Activated naive CD4-positive, alpha-beta T cell treated with anti-CD3 and anti-CD28 coated beads, Interleukin-2, amount 50 U/mL, for 16 hours (primary cell): Measurements from ENCODE around the gene KCNT2.
"Not testable (repeated sequence)": the region's sequence is repeated elsewhere in the genome, so short reads cannot be mapped to it uniquely, and the experiment has no call there.

Experiments
- DNase-seq: peaks from one replicate; pipeline ENCODE4 v3.0.0-alpha.2; 2020

The KCNT2 gene

DNA sequence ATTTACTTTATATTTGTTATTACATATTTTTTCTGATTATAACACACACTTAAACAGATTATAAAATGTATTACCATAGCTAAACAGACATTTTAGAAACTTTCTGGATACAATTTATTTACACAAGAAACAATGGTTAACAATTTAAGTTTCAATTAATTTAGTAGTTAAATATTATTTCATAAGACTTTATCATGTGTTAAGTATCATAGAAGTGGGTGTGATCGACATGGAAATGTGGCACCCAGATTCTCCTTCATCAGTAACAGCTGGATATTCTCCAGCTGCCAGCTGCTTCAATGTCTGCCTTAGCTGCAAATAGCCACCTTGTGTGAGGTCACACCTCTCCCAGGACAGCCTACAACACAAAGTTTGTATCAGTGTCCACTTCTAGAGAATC lies 97.8 kb downstream of the KCNT2 start:
- DNase-seq: no peak

GRCh38 chr1:196504224-196504623 lies 104.0 kb downstream of the KCNT2 start:
- not testable (repeated sequence) for DNase-seq

DNA sequence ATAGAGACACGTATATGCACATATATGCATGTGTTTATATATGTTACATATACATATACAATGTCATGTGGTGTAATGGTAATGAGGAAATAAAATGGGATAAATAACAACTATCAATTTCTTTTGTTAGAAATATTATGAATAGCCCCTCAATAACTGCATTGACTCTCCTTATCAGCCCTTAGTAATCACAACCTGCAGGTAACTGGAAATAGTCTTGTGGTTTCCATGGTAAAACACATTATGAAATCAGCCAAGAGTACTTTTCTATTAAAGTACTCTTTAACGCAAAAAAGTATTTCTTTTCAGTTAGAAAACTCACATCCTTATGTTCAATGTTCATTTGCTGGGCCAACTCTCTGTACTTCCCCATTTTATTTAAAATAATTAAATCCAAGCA lies 105.8 kb downstream of the KCNT2 start:
- DNase-seq: no peak

DNA sequence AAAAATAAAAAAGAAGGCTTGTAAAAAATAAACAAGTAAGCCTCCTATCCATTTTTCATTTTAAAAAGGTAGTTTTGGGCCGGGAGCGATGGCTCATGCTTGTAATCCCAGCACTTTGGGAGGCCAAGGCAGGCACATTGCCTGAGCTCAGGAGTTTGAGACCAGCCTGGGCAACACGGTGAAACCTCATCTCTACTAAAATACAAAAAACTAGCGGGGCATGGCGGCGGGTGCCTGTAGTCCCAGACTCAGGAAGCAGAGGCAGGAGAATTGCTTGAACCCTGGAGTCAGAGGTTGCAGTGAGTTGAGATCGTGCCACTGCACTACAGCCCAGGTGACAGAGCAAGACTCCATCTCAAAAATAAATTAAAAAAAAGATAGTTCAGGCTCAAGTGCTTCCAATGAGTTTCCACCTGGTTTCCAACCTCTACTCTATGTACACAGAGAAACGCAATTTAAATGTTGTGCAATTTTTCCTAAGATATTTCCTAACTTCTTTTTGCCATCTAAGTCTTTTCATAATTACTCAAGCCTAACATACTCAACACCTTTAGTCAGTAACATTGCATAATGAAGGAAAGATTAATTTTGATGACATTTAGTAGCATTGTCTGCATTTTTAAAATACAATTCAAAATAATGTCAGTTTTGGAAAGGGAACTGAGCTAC lies 106.3 kb downstream of the KCNT2 start:
- DNase-seq: no peak

DNA sequence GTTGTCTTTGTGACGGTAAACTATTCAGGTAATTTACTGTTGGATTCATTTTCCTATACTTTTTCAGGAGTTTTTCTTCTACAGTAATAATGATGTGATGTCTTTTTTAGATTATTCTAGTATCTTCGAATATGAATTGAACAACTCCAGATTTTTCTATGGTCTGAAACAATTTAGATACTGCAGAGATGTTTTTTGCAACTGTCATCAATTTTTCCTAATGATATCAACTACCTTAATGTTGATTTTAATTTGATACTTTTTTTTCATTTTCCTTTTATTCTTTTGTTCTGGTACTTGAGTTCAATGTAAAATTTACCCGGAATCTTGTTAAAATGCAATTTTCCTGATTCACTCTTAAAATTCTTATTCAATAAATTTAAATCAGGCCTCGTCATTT lies 110.4 kb downstream of the KCNT2 start:
- no peak for DNase-seq

- DNase-seq: no peak
Measured at GRCh38 chr1:196494766-196495165, 113.5 kb downstream of the KCNT2 start.

DNA sequence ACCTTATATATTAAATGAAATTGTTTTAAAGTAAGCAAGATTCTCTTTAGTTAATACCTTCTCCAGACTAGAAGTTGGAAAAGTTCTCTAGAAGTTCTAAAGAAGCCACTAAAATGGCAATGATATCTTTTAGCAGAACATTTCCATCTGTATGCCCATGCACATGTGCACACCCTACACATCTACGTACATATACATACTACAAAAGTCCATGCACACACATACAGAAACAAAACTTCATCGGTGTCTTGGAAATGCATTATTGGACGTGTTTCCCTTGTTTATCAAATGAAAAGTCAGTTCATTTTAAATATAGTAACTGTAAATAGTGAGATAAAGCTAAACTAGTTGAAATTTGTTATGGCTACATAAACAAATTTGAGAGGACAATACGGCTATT lies 114.4 kb downstream of the KCNT2 start:
- no peak for DNase-seq

- no peak for DNase-seq
Measured at GRCh38 chr1:196488579-196488978, 119.7 kb downstream of the KCNT2 start.

- no peak for DNase-seq
Measured at GRCh38 chr1:196486346-196486745, 121.9 kb downstream of the KCNT2 start.

- no peak for DNase-seq
Measured at GRCh38 chr1:196481616-196482015, 126.6 kb downstream of the KCNT2 start.

DNA sequence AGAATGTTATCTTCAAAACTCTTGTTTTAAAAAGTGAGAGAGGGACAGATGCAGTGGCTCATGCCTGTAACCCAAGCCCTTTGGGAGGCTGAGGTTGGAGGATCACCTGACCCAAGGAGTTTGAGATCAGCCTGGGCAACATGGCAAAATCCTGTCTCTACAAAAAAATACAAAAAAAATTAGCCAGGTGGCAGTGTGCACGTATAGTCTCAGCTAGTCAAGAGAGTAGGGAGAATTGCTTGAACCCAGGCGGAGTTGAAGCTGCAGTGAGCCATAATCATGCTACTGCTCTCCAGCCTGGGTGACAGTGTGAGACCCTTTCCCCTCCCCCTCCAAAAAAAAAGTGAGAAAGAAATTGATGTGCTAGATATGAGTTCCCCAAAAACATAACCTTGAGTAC lies 131.0 kb downstream of the KCNT2 start:
- DNase-seq: no peak

DNA sequence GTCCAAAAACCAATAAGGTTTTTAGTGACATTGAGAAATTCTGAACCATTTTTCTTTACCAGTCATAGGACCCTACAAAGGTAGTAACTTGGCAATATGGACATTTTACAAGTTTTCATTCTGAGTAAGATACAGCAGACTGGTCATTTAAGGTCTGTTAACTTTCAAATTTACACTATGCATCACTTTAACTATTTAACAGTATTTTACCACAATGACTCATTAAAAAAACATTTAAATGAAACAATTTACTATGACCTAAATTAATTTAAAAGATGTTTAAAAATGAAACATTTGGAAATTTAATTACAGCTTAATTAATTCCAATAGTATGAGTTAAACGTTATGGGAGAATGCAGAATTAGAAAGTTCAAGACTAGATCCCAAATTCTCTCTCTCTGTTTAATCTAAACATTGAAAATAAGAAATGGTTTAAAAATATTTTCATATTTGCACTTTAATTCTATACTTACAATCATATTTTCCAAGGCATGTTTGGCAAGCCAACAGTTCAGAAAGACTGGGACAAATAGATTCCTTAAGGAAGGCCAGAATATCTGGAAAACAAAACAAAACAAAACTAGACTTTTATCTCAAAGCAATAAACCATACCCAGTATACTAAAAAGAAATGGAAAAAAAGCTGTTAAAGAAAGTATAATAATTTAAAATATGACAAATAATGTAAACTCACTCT lies 140.9 kb downstream of the KCNT2 start:
- no peak for DNase-seq

GRCh38 chr1:196466654-196467053 lies 141.6 kb downstream of the KCNT2 start:
- no peak for DNase-seq

GRCh38 chr1:196466166-196466565 lies 142.1 kb downstream of the KCNT2 start:
- no peak for DNase-seq

DNA sequence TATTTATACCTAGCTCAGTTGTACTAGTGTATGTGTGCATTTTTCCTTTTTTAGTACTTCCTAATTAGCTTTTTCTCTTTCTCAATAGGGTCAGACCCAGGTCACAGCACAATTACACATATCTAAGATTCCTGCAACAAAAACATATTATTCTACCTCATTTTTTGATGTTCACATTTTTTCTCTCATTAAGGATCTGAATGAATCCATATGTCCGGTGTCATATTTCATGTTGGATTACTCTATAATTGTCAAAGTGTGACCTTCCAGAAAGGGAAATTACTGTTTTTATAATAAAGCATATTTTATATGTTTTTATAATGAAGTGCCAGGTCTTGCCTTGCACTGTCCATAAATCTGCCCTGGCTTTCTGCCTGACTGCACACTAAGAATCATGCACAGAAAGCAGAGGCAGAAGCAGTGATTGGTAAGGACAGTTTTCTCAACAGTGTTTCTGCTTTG lies 143.7 kb downstream of the KCNT2 start:
- DNase-seq: no peak

GRCh38 chr1:196462086-196462485 lies 146.2 kb downstream of the KCNT2 start:
- no peak for DNase-seq

GRCh38 chr1:196461521-196461920 lies 146.7 kb downstream of the KCNT2 start:
- DNase-seq: no peak

DNA sequence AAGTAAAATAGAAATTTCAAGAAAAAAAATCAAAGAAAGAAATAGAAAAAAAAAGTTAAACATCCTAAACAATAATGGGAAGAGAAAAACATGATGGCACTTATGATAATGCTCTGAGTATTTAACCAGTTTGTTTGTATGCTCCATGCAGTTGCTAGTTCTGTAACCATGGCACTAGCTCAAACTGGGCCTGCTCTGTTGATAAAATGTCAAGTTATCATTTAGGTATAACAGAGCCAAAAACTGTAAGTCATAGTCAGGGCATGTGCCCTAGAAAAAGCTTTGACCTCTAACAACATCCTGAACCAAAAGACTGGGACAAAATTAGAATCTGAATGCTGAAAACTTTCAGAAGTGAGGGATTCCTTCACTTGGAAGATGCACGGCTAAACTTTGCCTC lies 148.9 kb downstream of the KCNT2 start:
- DNase-seq: no peak

DNA sequence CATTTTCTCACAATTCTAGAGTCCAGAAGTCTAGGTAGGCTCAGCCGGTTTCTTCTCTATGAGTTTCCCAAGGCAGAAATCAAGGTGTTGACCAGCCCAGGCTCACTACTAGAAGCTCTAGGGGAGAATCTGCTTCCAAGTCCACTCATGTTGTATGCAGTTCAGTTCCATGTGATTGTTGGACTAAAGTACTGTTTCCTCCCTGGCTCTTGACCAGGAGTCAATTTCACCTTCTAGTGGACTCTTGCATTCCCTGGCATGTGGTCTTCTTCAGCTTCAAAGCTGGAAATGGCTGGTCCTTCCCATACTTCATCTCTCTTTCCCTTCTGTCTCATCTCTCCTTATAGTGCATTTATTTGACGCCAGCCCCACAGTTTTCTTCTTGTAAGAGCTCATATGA lies 153.4 kb downstream of the KCNT2 start:
- no peak for DNase-seq

DNA sequence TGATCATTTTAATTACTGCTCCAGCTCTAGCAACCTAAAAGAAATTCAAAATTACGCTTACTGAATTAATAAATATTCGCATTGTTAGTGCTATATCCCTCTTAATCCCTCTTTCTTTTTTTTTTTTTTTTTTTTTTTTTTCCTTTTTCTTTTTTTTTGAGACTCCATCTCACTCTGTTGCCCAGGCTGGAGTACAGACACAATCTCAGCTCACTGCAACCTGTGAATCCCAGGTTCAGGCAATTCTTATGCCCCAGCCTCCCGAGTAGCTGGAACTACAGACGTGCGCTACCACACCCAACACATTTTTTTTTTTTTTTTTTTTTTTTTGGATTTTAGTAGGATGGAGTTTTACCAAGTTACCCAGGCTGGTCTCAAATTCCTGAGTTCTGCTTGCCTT lies 157.1 kb downstream of the KCNT2 start:
- no peak for DNase-seq

GRCh38 chr1:196450143-196451095 lies 157.8 kb downstream of the KCNT2 start:
- DNase-seq: no peak

- DNase-seq: no peak
Measured at GRCh38 chr1:196449460-196449859, 158.8 kb downstream of the KCNT2 start.

DNA sequence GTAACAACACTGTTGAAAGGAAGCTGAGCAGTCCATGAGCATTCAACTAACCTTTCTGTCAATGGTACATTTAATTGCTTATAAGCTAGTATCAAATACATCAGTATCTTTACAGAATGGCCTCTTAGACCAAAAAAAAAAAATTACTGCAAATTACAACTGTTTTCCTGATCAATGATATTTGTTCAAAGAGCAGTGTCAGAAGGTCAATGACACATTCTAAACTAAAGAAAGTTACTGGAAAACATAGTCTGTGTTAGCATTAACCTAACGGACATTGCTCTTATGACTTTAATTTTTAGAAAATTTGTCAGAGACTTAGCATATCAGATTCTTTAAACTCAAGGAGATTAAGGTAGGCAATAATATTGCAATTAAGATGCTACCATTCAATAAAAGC lies 162.5 kb downstream of the KCNT2 start:
- DNase-seq: no peak

DNA sequence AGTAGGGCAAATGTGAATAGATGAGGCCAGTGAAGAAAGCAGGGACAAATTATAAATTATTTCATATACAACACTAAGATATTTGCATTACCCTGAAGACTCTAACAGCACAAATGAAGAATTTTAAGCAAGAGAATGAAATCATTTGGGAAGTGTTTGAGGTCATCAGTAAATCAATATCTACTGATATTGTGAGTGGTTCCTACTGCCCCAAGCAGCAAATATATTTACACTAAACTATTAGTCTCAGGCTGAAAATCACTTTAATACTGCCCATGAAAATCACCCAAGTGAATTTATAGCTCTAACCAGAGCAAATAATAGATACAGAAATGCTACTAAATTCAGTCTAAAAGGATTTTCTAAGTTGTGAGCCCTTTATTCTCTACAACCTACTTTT lies 163.6 kb downstream of the KCNT2 start:
- no peak for DNase-seq
